ENCODE data around the gene ADAMTSL3.

DNA sequence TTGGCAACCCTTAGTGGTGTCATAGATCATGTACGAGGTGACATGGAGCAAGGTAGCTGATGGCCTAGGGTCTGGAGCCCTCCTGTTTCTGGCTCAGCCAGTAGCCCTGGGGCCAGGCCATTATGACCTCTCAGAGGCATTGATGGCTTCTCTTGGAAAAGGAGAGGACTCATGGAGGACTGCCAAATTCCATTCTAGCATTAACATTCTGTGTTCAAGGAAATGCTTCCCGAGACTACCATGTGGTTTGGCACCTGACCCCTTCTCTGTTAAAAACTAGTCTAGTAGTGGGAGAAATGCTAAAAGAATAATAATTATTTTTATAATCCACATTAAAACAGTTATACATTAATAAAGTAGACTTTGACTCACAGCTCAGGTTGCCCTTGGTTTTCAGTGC, 40.2 kb upstream of the ADAMTSL3 start:
- TF ChIP-seq, protein P1, sequence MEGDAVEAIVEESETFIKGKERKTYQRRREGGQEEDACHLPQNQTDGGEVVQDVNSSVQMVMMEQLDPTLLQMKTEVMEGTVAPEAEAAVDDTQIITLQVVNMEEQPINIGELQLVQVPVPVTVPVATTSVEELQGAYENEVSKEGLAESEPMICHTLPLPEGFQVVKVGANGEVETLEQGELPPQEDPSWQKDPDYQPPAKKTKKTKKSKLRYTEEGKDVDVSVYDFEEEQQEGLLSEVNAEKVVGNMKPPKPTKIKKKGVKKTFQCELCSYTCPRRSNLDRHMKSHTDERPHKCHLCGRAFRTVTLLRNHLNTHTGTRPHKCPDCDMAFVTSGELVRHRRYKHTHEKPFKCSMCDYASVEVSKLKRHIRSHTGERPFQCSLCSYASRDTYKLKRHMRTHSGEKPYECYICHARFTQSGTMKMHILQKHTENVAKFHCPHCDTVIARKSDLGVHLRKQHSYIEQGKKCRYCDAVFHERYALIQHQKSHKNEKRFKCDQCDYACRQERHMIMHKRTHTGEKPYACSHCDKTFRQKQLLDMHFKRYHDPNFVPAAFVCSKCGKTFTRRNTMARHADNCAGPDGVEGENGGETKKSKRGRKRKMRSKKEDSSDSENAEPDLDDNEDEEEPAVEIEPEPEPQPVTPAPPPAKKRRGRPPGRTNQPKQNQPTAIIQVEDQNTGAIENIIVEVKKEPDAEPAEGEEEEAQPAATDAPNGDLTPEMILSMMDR (IDR thresholded peaks at IDR 0.05) = no peak
- TF ChIP-seq POLR2A (IDR thresholded peaks at IDR 0.05) = no peak
